GM21786 (cell line): ENCODE measurements around the gene HMGXB4.
"Not testable (repeated sequence)": the region's sequence is repeated elsewhere in the genome, so short reads cannot be mapped to it uniquely, and the experiment has no call there.

ENCODE experiments used
- ATAC-seq: cut with Tn5 transposase; IDR thresholded peaks from one replicate; pipeline ENCODE4 v1.9.1; 2021; ENCODE audit not compliant: unreplicated experiment

HMGXB4 gene, protein sequence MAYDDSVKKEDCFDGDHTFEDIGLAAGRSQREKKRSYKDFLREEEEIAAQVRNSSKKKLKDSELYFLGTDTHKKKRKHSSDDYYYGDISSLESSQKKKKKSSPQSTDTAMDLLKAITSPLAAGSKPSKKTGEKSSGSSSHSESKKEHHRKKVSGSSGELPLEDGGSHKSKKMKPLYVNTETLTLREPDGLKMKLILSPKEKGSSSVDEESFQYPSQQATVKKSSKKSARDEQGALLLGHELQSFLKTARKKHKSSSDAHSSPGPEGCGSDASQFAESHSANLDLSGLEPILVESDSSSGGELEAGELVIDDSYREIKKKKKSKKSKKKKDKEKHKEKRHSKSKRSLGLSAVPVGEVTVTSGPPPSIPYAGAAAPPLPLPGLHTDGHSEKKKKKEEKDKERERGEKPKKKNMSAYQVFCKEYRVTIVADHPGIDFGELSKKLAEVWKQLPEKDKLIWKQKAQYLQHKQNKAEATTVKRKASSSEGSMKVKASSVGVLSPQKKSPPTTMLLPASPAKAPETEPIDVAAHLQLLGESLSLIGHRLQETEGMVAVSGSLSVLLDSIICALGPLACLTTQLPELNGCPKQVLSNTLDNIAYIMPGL

DNA sequence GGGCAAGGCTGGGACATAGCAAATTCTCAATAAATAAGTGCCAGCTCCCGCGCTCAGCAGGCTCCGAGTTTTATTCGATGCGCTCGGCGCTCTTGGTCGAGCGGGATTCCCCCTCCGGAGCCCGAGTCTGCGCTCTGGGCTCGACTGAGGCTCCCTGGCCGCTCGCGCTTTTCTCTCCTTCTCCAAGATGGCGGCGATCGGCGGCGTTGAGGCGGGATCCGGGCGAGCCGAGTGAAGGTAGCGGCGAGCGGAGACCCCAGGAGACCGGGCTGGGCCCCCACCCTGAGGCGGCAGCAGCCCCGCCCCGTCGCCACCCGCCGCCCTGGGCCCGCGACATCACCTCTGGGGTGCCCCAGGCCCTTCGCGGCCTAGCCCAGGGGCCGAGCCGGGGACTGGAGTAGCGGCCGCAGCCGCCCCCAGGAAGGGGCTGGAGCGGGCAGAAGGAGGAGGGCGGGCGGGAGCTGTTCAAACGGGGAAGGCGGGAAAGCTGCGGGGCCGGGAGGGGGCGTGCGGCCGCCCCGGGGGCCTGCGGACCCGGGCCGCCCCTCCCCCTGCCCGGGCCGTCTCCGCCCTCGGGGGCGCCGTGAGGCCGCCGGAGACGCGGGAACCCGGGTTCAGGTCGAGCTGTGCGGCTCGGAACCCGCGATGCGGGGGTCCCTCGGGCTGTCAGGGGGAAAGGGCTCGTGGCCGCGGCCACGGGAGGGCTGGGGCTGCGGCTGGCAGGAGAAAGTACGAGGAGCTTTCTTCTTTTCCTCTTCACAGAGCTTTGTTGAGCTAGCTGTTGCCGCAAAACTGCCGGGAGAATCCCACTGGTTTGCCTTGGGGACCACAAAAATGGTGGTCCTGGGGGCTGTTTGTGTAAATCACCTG lies at the start of gene HMGXB4:
TSS of gene HMGXB4 (plus strand) at position 173 of the 870 bp plus-strand sequence. CDS start 4,898 bp downstream, outside the sequence.
- ATAC-seq: peak; percentile 83

DNA sequence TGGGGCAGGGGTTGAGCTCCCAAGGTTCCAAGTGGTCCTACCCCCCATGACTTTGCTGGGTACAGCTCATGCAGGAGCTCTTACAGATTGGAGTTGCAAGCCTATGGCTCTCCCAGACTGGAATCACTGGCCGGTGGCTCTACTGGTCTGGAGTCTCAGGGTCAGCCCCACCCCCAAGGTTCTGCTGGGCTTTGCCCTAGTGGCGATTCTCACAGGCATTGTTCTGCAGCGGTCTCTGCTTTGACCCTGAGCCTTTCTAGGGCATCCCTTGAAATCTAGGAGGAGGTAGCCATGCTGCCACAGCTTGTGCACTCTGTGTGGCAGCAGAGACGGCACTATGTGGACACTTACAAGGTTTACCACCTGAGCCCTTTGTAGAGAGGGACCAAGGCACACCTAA lies 49.3 kb upstream of the HMGXB4 start:
- ATAC-seq: no peak

DNA sequence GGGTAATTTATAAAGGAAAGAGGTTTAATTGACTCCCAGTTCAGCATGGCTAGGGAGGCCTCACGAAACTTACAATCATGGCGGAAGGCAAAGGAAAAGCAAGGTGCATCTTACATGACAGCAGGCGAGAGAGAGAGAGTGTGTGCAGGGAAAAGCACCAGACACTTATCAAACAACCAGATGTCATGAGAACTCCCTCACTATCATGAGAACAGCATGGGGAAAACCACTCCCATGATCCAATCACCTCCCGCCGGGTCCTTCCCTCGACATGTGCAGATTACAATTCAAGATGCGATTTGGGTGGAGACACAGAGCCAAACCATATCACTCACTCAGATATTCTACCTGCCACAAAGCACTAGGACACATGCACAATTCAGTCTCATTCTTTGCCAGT lies 48.1 kb upstream of the HMGXB4 start:
- ATAC-seq: no peak

DNA sequence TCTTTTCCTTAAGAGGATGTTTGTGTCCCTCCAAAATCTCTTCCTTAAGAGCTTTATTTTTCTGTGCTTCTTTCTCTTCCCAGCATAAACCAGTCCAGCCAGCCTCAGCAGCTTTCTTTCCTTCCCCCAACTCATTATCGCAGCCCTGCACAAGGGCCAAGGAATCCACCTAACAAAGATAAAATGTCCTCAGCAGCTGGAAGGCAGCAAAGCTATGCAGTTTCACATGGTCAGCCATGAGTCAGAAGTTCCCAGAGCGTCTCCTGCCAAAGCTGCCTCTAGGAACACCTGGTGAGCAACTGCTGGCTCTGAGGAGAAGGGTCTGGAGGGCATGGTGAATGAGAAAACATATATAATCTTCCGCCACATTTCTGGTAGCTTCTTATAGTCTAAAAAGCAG lies 45.3 kb upstream of the HMGXB4 start:
- no peak for ATAC-seq

DNA sequence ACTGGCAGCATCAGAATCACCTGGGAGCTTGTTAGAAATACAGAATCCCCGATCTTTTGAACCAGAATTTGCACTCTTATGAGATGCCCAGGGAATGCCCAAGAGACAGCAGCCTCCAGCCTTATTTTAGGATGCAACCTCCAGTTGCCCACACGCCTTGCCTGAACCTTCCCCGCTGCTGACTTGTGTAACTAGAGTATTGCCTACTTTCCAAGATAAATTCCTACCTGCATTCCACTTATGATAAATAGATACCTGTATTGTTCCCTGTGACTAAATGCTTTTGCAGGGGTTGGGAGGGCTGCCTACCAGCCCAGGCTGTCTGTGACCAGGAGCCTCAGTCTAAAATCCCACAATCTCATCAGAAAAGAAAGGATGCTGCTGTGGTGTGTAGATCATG lies 44.3 kb upstream of the HMGXB4 start:
- no peak for ATAC-seq

DNA sequence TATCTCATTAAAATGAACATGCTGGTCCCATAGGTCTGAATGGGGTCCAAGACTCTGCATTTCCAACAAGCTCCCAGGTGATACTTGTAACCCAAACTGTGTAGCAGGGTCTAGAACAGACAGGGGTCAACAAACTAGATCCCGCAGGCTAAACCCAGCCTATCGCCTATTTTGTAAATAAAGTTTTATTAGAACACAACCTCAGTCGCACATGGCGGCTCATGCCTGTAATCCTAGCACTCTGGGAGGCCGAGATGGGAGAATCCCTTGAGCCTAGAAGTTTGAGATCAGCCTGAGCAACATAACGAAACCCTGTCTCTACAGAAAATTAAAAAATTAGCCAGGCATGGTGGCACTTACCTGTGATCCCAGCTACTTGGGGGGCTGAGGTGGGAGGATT lies 42.3 kb upstream of the HMGXB4 start:
- no peak for ATAC-seq

DNA sequence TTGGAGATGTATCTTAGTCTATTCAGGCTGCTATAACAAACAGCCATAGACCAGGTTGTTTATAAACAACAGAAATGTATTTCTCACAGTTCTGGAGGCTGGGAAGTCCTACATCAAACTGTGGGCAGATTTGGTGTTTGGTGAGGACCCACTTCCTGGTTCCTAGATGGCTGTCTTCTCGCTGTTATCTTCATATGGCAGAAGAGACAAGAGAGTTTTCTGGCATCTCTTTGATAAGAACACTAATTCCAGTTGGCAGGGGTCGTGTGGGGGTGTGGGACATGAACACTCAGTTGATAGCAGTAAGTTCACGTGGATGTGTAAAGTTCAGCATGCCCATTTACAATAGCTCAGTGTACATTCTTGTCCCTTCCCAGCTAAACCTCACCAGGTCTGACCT lies 41.3 kb upstream of the HMGXB4 start:
- ATAC-seq: no peak

DNA sequence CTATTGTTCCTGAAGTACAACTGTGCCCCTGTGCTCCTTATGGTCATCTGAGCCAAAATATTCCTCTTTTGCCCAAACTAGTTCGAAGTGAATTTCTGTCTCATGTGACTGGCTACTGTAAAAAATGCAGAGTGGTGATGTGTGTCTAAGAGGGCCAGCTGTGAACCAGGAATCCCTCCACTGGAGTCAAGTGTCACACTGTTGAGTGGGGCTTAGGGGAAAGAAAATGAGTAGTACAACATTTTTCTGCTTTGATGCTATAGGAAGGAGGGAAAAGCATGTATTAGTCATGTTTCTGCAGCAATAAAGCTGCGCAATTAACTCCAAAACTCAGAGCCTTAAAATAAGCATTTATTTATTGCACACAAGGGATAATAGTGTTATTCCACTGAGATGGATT lies 39.8 kb upstream of the HMGXB4 start:
- no peak for ATAC-seq

DNA sequence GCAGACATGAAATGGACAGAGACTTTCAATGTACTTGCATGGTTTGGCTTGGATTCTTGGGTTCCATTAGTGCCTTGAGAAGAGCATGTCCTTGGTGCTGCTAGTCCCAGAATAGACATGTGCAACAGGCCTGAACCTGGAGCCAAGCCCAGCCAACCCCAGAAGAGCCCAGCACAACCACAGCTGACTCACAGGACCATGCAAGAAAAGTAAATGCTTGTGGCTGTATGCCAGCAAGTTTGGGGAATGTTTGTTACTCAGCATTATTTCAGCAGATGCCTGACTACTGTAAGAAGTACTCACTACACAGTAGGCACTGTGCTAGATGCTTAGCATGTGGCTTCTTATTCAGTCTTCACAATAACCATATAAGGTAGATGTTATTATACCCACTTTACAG lies 39.2 kb upstream of the HMGXB4 start:
- no peak for ATAC-seq

DNA sequence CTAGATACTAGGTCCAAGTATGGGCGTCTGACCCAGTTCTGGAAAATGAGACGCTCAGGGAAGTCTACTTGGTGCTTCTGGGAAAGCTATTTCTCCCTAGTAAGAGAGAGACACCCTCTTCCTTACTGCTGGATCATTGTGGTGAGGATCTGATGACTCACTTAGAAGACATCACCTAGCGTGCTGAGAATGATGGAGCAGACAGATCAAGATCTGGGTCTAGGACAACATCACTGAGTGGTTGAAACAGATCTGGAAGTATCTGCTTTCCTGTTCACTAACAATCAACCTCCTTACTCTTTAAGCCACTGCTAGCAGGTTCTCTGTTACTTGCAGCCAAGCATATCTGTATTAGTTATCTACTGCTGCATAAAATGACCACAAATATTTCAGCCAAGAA lies 38.3 kb upstream of the HMGXB4 start:
- no peak for ATAC-seq

DNA sequence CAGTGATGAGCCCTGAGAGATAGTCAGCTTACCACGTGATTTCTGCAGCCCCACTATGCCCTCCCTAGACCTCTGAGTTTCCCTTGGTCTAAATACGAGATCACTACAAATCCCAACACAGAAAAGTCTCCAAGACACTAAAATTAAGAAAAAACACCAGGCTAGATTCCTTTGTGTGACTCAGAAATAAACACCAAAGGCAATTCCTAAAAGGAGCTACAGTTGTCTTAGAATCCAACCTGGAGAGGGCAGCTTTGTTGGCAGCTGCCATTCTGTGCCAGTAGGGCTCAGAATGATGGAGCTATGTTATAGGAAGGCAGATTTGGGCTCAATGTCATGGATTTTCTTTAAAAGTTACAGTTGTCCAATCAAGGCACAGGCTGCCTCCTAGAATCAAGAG lies 37.1 kb upstream of the HMGXB4 start:
- ATAC-seq: no peak

DNA sequence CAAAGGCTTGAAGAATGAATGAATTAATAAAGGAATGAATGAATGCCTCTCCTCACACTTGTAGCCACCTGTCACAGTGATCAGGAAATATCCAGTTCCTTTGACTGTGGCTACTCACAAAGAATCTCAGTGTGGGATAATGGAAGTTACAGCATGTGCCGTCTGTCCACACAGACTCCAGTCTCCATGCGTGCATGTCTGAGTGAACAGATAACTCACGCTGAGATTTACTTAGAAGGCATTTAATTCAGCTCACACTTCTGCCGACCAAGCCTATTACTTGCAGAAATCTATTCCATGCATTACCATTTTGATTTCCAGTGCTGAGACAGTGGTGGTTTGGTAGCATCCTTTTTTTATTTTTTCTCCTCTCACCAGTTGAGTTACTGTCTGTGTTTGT lies 32.3 kb upstream of the HMGXB4 start:
- ATAC-seq: no peak

DNA sequence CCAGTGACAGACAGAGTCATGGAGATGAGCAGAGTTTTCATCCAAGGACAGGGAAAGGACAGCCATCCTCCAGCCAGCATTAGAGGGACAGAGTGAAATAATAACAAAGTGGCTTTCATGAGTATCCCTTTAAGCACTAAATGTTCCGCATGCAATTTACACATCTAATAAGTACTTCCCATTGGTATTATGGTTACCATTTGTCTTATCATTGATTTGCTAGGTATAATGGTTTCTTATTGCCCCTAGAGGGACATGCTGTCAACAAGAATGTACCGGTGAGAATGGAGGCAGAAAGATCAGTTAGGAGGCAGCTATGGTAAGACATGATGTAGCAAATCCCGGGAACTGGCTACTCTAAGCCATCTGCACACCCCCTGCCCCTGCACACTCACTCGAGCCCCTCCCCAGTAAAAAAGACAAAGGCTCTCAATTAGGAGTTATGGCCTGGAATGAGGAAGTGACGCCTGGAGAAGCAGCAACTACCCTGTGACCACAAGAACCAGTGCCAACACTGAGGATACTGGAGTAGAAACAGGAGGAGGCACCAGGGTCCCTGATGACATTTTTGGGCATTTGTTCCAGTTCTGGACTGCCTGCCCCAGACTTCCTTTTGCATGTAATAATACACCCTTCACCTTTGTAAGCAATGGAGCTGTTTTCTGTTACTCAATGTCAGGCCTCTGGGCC lies 30.2 kb upstream of the HMGXB4 start:
- no peak for ATAC-seq

DNA sequence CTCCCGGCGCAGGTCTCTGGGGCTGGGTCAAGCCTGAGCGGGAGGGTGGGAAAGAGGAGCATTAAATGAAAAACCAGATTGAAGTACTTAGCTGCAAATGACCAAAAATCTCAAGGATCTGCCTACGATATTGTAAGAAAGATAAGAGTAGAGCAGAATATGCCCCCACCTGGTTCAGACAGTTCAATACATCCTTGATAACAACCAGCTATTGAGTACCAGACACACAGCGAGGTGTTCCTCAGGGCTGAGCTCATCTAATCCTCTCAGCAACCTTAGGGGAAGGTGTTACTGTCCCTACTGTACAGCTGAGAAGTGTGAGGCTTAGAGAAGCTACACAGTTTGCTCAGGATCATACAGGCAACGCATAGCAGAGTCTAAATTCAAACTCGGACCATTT lies 27.4 kb upstream of the HMGXB4 start:
- no peak for ATAC-seq

DNA sequence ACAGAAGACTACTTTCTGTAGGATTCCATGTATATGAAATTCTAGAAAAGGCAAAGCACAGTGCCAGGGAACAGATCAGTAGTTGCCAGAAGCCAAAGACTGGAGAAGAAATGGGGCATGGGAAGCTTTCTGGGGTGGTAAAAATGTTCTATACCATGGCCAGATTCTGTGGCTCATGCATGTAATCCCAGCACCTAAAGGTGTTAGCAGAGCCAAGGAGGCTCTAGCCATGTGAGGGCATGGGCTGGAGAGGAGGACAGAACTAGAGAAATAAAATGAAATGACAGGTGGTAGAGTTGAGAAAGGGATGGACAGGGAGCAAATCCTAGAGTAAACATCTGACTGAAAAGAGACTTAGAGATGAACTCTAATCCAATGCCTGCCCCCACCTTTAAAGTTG lies 26.9 kb upstream of the HMGXB4 start:
- no peak for ATAC-seq

DNA sequence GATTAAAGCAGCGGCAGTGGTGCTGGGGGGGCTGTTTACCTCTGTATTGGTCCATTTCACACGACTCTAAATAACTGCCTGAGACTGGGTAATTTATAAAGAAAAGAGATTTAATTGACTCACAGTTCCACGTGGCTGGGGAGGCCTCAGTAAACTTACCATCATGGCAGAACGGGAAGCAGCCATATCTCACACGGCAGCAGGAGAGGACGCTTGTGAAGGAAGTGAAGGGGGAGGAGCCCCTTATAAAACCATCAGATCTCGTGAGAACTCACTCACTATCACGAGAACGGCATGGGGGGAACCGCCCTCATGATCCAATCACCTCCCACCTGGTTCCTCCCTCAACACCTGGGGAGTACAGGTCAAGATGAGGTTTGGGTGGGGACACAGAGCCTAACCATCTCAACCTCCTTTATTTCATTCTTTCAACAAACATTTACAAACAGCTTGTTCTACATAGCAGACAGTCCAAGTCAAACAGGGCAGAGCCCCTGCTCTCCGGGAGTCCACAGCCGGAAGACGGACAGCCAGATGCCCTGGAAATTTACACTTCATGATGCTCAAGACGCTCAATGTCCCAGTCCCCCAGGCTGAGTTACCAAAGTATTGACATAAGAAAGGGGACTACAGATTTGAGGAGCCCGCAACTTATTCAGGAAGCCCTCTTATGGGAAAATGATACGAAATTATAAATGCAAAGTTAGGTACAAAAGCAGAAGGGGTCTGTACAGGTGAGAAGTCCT lies 26.3 kb upstream of the HMGXB4 start:
- ATAC-seq: no peak

DNA sequence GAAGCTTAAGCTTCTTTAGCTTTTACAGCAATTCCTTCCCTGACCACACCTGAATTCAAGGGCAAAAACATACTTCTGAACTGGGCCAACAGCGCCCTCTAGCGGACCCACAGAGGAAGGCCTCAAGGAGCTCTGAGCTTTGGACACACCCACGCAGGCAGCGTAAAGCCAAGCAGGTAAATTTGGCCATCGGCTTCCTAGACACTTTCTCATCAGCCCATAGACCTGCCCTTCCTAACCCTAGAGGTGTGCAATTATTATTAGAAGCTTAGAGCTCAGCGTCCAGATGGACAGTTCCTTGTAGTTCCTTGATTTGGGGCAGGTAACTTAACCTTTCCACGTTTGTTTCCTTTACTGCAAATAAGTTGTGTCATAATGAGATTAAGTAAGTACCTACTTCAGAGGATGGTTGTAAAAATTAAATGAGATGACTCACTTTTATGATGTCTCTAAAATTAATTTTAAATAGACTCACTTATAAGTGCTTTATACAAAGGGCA lies 25.7 kb upstream of the HMGXB4 start:
- no peak for ATAC-seq

DNA sequence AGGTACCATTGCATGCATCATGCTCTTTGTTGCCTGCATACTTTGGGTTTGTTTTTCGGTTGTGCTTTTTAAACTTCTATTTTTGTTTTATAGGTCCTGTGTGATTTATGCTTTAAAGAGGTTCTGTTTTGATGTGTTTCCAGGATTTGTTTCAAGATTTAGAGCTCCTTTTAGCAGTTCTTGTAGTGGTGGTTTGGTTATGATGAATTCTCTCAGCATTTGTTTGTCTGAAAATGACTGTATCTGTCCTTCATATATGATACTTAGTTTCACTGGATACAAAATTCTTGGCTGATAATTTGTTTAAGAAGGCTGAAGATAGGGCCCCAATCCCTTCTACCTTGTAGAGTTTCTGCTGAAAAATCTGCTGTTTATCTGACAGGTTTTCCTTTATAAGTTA lies 18.5 kb upstream of the HMGXB4 start:
- not testable (repeated sequence) for ATAC-seq

DNA sequence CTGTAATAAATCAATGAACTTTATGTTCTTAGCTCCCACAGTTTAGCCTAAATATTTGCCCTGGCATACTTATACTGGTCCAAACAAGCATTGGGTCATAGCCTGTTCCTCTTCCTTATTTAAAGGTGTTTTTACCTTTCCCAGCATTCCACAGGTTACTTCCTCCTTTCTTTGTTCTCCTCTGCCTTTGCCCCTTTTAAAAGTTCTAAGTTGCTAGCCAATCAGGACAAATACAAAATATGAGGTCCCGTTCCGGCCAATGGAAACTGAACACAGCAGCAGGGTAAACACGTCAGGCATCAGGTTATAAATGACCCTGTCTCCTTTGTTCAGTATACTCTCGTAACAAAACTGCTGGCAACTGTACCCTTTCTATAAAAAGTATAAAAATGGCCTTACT lies 12.8 kb upstream of the HMGXB4 start:
- ATAC-seq: not testable (repeated sequence)

DNA sequence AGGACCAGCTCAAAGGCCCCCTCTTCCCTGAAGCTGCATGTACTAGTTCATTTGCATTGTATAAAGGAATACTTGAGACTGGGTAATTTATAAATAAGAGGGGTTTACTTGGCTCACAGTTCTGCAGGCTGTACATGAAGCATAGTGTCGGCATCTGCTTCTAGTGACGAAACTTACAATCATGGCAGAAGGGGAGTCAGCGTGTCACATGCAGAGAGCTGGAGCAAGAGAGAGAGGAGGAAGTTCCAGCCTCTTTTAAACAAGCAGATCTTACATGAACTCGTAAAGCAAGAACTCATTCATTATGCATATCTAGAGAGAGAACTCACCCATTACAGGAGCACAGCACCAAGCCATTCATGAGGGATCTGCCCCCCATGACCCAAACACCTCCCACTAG lies 7.1 kb upstream of the HMGXB4 start:
- ATAC-seq: no peak
